Measurements from ENCODE around the gene COA8. TPM values are rescaled to one million over a fixed set of nuclear protein-coding genes. Genes with fewer than 3 reads are reported as not detected.

Gene COA8

Small RNA genes within 50 kb of the gene (small RNA-seq; reads per million reads assigned to genes)
- gene RNU4-68P (ENCODE audit: insufficient read depth) (not detected), gene RNU7-160P (ENCODE audit: insufficient read depth) (not detected)
